Choroid plexus epithelial cell (primary cell): Measurements from ENCODE around the gene SLK.

Source experiments
- DNase-seq: peaks from one replicate; pipeline ENCODE4 v3.0.0-alpha.2; 2010; ENCODE audit warnings: low read depth
- H3K4me3 ChIP-seq: 2 replicates; pipeline ENCODE4 v1.5.1; 2011; ENCODE audit warnings: low read depth, mild to moderate bottlenecking, control low read depth, low read length, moderate library complexity
- TF ChIP-seq, protein P1 (sequence below): conservative IDR thresholded peaks from 2 replicates; pipeline ENCODE4 v1.5.1; 2011; ENCODE audit warnings: low read depth, mild to moderate bottlenecking, control low read depth, inconsistent platforms, low read length, moderate library complexity

SLK gene

DNA sequence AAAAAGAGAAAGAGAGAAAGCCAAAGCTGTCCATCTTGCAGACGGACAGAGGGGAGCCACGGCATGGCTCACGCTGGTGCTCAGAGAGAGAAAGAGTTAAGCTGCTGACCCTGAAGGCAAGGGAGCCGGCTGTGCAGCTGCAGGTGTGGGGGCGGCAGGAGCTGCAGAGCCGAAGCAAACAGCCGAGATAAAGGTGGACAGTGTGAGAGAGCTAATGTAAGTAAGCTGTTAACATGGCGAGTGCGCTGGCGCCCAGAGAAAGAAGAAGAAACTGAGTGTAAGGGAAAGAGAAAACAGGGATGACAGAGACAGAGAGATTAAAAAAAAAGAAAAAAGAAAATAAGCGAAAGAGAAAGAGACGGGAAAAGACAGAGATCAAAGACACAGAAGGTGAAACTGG is 100.6 kb downstream of the SLK start:
- peak overlapping the region; percentile 43 for H3K4me3 ChIP-seq
- no peak for DNase-seq
- TF ChIP-seq, protein P1, sequence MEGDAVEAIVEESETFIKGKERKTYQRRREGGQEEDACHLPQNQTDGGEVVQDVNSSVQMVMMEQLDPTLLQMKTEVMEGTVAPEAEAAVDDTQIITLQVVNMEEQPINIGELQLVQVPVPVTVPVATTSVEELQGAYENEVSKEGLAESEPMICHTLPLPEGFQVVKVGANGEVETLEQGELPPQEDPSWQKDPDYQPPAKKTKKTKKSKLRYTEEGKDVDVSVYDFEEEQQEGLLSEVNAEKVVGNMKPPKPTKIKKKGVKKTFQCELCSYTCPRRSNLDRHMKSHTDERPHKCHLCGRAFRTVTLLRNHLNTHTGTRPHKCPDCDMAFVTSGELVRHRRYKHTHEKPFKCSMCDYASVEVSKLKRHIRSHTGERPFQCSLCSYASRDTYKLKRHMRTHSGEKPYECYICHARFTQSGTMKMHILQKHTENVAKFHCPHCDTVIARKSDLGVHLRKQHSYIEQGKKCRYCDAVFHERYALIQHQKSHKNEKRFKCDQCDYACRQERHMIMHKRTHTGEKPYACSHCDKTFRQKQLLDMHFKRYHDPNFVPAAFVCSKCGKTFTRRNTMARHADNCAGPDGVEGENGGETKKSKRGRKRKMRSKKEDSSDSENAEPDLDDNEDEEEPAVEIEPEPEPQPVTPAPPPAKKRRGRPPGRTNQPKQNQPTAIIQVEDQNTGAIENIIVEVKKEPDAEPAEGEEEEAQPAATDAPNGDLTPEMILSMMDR, result no peak

DNA sequence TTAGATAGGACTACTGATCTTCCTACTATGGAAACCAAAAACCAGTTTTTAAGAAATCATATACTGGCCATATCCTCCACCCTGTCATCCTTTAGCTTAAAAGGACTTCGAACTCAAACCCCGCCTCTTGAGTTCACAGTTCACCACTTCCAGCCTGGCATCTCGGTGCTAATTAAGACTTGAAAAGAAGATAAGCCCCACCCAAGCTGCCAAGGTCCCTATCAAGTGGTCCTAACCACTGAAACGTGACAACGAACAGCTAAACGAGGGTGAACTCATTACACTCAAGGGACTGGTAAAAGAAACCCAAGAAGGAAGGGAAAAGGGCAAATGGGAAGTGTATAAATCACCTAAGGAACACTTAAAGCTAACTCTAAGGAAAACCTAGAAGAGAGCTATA is 102.7 kb downstream of the SLK start:
- DNase-seq, result no peak
- no peak overlapping the region for H3K4me3 ChIP-seq
- TF ChIP-seq, protein P1, result no peak

DNA sequence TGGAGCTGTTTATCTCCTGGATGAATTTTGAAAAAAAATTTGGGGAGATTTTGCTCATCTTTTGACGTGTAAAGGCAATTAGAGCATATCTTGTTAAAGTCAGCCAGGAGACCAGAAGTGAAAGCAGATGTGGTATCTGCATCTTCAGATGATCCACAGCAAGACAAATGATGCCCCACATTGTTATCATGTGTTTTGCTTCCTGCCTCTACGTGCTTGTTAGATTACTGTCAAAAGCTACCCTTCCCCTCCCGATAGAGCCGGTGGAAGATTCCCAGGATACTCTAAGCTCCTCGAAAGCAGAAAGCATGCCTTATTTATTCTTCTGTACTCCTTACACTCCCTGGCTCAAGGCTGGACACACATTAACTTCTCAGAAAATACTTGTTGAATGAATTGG is 105.8 kb downstream of the SLK start:
- TF ChIP-seq, protein P1, result no peak
- DNase-seq, result no peak
- H3K4me3 ChIP-seq, result no peak overlapping the region

DNA sequence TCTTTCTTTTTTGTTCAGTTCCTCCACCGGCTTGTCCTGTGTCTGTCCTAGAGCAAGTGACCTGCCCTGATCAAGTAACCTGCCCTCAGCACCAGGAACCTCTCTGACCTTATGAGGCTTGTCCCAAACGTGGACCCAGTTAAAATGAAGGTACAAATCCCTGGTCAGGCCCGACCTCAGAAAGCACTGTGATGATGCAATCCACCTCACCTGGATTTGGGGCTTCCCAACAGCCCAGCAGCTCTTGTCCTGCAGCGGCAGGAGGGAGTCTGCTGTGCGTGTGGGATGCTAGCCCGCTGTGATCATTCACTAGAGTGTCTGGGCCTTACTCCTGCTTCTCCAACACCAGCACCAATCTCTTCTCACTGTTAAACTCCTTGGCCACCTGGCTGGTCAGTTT is 107.6 kb downstream of the SLK start:
- TF ChIP-seq, protein P1, result no peak
- H3K4me3 ChIP-seq, result no peak overlapping the region

DNA sequence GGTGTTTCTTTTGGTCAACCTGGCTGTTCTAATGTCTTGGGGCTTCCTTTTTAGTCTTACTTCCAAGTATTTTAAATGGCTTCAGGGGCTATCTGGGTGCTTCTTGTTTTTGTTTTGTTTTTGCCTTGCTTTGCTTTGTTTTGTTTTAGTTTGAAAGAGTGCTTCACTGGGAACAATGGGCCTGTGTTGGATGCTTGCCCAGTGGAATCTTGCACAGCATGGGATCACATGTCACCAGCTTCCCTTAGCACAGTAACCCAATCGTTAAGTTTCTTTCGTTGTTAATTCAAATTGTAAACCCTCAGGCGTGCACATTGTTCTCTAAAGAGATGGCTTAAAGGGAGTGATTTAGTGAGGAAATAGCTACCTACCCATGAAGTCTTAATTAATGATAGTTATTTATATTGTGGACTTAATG is 109.8 kb downstream of the SLK start:
- peak; percentile 76 for DNase-seq
- no peak overlapping the region for H3K4me3 ChIP-seq
- TF ChIP-seq, protein P1, result no peak

More for the DNA sequence above, 107.6 kb downstream of the SLK start:
- DNase-seq, result no peak

DNA sequence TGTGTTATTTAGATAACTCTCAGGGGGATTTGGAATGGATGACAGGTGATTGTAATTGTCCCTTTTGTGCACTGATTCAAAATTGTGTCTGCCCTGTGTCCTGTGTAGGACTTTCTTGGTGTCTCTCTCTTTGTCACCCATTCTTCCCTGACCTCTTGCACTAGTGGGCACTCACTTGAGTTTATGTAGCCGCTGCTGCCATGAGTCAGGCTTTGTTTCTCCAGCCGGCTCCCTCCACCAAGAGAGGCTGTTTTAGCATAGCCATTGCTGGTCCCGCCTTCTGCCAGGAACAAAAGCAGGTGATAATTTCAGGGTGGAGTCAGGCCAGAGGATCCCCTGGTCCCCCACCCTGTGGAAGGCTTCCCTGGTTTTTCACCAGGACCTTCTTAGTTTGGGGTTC is 110.3 kb downstream of the SLK start:
- DNase-seq, result peak; percentile 12
- H3K4me3 ChIP-seq, result no peak overlapping the region
- TF ChIP-seq, protein P1, result no peak

DNA sequence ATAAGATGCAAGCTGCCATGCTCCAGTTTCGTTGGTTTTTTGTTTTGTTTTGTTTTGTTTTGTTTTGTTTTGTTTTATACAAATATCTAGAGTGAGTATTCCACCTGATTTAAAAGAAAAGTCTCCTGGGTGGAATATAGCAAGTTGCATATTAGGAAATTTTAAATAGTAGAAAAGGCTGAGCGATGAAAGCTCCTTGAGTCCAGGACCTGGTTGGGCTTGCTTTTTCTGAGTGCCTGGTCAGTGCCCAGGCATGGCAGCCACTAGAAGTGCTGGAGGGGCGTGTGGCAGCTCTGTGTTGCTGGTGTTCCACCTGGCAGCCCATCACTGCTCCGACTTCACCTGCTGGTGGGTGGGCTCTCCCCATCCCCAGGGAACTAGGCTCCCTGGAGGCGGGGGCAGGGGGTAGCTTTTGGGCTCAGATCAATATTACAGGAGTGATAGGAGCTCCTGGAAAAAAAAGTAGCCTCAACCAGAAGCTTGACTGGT is 110.8 kb downstream of the SLK start:
- DNase-seq, result no peak
- no peak overlapping the region for H3K4me3 ChIP-seq
- TF ChIP-seq, protein P1, result no peak
